Measurements from ENCODE around the gene BCL7C.

BCL7C gene

DNA sequence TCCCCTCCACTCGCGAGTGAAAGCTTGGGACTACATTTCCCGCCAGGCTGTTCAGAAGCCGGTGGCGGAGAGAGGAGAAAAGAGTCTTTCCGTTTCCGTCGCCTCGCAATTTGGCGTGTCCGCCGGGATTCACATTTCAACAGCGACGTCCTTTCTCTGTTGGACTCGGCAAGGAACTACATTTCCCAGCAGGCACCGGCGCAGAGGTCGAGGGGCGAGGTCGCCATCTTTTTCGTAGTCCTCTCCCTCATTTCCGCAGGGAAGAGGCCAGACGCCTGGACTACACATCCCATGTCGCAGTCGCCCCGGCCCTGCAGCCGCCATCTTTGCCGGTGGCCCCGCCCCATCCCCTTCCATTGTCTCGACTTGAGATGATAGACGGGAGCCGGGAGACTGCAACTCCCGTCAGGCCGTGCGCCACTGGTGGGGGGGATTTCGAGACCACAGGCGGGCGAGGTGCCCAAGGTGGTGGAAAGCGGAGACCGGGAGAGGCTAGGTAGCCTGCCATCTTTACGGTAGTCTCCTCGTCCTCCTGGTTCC is 28.6 kb upstream of the BCL7C start:
- peak; percentile 96 for DNase-seq

DNA sequence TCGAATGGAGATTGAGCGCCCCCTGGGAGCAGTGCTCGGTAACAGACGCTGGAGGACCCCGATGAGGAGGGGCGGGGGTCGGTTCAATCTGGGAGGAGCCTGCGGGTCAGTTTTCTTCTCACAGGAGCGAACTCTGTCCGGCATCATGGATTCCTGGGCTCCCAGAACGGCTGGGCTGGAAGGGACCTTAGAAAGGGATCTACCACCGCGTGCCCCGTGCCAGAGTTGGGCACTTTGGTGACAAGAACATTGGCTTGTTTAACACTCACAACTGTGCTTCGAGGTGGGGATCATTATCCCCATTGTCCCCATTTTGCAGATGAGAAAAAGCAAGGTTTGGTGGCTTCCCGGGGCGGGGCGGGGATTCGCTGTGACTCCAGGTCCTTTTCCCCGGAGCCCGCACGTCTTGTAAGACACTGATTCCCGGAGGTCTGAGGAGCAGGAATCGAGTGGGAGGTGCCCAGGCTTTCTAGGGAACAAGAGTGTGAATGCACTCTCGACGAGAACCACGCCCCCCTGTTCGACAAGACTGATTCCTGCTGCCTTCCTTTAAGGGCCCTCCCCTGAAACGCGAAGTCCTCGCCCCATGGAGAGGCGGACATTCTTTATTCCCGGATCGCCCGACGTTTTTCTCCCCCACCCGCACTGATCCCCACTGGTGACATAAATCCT is 28.0 kb upstream of the BCL7C start:
- DNase-seq = peak; percentile 80

DNA sequence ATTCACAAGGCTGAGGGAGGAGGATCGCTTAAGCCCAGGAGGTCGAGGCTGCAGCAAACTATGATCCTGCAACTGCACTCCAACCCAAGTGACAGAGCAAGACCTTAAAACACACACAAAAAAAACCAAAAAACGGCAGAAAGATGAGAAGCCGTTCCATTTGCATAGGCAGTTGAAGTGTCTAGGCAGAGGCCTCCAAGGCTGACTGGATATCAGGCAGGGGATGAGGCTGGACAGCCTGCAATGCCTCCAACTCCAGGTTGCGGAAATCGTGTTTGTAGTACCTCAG is 27.5 kb upstream of the BCL7C start:
- no peak for DNase-seq

DNA sequence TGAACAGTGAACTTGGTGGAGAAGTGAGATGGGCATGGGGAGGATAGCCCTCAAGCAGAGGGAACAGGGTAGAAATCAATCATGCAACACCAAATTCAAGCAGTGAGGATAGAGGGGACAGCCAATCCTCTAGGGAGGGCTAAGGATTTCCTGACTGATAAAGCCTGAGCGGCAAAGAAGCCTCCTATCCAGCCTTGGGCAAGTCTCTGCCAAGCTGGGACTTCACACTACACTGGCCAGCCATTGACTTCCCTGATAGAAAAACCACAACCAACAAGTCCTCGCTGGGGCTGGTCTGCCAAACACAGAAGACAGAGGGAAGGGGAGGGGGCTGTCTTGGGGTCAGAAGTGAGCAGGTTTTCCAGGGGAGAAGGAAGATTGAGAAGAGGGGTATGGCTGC is 27.0 kb upstream of the BCL7C start:
- DNase-seq = no peak

DNA sequence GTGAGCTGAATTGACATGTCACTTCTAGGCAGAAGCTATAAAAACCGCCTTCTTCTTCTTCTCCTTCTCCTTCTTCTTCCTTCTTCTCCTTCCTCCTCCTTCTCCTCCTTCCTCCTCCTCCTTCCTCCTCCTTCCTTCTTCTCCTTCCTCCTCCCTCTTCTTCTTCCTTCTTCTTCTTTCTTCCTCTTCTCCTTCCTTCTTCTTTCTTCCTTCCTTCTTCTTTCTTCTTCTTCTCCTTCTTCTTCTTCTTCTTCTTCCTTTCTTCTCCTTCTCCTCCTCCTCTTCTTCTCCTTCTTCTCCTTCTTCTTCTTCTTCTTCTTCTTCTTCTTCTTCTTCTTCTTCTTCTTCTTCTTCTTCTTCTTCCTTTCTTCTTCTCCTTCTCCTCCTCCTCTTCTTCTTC is 24.7 kb upstream of the BCL7C start:
- no peak for DNase-seq

DNA sequence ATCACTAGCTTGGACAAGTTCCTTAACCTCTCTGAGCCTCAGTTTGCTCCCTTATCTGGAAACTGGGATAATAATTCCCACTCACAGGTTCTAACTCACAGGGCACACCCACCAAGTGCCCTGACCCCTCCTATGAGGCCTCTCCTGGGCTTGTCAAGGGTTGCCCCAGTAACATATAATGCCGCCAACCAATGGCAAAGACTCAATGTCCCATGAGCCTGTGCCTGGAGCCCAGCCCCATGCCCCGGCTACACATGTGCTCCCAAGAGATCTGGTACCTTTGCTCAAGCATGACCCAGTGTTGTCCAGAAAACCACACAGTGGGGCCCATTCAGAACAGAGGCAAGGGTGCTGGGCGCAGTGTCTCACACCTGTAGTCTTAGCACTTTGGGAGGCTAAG is 21.0 kb upstream of the BCL7C start:
- DNase-seq = no peak

DNA sequence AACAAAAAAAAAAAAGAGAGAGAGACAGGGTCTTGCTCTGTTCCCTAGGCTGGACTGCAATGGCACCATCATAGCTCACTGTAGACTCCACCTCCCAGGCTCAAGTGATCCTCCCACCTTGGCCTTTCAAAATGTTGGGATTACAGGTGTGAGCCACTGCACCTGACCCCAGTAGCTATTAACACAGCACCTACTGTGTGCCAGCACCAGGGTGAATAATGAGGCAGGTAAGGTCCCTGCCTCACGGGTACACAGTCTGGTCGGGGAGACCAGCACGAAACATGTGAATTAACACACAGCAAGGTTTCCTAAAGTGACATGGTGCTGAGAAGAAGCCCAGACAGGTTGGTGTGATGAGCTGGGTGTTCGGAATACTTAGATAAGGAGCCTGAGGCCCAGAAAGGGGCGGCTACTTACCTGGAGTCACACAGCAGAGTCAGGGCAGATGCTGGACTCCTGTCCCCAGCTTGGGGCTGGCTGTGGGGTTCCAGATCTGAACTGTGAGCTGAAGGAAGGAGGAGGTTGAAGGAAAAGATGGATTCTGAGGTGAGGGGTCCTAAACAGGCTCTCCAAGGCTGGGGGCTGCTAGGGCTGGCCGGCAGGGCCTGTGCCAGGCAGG is 19.0 kb upstream of the BCL7C start:
- no peak for DNase-seq

DNA sequence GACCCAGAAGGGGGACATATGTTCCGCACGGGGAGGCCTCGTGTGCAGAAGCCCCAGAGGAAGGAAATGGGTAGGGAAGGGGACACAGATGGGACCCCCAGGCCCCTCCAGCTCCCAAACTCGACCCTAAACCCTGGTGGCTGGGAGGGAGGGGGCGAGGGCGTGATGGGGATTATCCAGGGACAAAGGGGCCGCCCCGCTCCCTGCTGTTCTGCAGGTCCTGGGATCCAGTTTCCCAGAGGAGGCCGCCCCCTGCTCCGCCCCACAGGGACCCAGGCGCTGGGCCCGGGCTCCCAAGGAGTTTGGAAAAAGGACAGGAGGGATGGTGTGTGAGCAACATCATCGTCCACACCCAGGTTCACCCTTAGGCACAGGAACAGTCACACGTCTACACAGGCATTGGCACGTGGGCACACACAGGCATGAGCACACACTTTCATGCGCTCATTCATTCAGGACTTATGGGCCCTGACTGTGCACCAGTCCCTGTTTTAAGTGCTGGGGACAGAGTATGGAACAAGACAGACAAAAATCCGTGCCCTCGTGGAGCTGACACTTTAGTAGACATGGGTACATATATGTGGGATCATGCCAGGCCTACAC is 16.7 kb upstream of the BCL7C start:
- no peak for DNase-seq

DNA sequence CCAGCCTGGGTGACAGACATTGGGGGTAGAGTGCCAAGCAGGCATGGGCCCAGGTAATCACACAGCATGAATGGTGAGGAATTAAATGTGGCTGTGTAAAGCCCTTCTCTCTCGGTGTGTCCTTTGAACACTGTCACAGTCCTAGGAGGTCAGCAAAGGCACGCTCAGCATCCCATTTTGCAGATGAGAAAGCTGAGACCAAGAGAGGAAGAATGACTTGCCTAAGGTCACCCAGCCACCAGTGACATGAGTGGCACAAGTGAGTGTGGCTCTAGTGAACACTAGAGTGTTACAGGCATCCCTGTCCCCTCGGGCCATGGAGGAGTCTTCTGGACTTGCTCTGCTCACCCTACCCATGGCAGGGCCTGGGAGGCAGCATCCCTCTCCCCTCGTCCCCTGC is 13.2 kb upstream of the BCL7C start:
- no peak for DNase-seq

DNA sequence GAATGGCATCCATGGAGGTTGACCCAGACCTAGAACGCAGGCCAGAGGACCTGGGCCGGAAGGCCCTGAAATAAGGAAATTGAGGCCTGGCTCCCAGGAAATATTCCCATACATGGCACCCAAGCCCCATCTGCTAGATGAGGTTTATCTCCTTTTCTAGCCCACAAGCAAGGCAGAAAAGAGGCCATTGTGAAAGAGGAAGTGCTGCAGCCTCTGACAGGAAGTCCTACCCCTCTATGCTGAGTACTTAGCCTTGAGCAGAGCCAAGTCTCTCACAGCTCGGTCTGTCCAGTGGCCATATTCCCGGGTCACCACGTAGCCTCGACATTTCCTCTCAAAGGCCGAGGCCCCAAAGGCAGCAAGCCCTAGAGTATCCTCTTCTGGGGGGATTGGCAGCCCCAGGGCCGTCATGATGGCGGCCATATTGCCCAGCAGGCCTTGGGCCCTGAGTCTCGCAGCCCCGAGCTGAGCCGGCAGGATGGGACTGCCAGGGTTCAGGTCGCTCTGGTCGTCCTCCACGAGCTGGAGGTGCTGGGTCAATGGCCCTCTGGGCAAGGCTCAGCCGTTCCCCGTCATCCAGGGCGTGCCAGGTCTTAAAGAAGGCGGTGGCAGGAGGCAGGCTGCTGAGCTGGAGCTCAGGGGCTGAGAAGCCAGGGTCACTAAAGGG is 10.4 kb upstream of the BCL7C start:
- DNase-seq = no peak

DNA sequence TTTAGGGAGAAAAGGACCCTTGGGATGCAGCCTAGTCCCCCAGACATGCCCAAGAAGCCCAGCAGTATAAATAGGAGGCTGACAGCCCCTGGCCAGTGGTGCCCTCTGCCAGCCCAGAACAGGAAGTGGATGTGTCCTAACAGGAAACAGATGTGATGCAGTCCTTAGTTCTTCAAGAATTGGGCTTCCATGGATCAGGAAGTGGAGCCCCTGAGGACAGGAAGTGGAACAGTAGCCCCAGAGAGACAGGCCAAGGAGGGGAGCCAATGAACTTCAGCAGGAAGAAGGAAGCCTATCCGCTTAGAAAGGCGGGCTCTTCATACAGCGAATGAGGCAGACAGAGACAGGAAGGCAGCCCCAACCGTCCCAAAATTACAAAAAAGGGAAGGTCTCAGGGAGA is 9.7 kb upstream of the BCL7C start:
- no peak for DNase-seq

DNA sequence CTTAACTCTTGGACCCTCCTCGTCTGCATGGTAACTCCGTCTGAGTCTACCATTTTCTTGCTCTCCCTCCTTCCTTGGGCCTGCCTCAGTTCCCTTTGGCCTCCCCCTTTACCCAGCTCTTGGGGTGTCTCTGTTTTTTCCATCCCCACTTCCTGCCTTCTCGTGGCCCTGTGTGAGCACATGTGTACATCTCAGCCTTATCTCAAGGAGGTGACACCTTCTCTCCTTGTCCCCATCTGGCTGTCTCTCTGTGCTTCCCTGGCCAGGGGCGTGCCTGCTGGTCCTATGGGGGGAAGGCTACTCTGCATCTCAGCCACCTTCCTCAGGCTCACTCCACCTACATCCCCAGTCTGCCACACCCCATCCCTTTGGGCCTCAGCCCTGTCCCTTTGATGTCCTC is 9.1 kb upstream of the BCL7C start:
- DNase-seq = no peak

DNA sequence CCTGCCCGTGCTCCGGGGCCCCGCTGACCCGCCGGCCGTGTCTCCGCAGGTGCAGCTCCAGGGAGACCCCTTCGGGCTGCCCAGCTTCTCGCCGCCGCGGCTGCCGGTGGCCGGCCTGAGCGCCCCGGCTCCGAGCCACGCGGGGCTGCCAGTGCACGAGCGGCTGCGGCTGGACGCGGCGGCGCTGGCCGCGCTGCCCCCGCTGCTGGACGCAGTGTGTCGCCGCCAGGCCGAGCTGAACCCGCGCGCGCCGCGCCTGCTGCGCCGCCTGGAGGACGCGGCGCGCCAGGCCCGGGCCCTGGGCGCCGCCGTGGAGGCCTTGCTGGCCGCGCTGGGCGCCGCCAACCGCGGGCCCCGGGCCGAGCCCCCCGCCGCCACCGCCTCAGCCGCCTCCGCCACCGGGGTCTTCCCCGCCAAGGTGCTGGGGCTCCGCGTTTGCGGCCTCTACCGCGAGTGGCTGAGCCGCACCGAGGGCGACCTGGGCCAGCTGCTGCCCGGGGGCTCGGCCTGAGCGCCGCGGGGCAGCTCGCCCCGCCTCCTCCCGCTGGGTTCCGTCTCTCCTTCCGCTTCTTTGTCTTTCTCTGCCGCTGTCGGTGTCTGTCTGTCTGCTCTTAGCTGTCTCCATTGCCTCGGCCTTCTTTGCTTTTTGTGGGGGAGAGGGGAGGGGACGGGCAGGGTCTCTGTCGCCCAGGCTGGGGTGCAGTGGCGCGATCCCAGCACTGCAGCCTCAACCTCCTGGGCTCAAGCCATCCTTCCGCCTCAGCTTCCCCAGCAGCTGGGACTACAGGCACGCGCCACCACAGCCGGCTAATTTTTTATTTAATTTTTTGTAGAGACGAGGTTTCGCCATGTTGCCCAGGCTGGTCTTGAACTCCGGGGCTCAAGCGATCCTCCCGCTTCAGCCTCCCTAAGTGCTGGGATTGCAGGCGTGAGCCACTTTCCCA is 8.4 kb upstream of the BCL7C start:
- DNase-seq = peak; percentile 14

DNA sequence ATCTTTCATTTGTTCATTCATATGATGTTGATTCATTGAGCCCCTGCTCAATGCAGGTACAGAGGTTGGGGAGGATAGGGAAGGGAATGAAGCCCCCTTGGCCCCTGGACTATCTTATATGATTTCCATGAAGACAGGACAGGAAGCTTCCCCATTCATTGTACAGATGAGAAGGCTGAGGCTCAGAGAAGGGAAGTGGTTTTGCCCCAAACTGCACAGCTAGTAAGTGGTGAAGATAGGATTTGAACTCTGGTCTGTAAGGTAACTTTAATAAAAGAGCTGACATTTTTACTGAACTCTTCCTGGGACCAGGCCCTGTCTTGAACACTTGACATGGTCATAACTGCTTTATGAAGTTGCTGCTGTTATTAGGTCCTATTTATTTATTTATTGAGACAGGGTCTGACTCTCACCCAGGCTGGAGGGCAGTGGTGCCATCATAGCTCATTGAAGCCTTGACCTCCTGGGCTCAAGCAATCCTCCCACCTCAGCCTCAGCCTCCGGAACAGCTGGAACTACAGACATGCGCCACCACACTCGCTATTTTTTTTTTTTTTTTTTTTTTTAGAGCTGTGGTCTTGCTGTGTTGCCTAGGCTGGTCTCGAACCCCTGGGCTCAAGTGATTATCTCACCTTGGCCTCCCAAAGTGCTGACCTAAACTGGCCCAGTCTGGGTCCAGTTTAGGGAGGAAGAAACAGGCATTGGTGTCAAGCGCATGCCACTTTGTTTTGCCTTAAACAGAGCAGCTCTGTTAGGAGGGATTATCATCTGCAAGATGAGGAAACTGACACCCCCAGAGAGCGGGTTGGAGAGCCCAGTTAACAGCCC is 7.5 kb upstream of the BCL7C start:
- no peak for DNase-seq

DNA sequence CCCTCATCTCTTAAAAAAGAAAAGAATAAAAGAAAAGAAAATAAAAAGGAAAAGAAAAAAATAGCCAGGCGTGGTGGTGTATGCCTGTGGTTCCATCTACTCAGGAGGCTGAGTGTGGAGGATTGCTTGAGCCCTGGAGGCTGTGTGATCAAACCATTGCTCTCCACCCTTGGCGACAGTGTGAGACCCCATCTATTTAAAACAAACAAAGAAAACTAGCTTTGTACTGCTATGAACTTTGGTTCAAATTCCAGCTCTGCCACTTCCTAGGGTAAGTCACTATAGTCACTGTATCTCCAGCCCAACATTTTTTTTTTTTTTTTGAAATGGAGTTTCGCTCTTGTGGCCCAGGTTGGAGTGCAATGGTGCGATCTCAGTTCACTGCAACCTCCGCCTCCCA is 6.7 kb upstream of the BCL7C start:
- DNase-seq = no peak

DNA sequence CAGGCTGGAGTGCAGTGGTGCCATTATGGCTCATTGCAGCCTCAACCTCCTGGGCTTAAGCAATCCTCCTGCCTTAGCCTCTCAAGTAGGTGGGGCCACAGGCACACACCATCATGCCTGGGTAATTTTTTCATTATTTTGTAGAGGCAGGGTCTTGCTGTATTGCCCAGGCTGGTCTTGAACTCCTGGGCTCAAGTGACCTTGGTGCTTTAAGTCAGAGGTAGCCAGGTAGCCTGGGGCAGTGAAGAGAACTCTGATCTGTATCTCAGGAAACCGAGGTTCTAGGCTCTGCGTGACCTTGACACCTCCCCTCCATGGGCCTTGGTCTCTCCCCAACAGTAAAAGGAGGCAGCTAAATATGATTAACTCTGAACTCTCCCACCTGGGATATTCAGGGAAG is 5.9 kb upstream of the BCL7C start:
- DNase-seq = no peak

DNA sequence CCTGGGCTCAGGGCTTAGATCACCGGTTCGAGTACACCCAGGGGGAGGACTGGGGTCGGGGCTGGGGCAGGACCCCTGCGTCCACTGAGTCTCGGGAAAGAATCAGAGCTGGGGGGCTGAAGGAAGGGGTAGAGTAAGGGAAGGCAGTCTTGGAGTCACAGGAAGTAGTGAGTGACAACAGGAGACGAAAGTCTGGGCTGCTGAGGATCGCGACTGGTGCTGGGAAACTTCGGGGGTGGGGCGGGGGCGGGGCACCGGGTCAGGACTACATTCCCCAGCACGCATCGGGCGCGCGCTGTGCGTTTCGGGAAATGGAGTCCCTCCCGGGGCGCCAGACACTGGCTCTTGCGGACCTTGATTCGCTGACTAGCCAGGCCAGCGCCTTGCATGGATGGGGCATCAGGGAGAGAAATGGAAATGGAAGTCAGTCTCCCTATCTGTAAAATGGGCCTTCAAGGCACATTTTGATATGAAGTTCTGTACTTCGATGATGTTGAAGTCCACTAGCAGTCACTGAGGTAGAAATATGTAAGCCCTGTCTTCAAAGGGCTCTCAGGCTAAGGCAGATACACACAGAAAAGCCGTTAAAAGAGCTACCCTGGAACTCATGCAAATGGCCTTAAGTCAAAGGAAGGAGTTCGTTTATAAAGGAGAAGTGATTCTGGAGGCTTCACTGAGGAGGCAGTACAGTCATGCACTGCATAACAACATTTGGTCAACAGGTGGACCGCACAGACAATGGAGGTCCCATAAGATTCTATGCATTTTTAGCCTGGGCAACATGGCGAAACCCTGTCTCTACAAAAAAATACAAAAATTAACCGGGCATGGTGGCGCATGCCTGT is 3.2 kb upstream of the BCL7C start:
- peak; percentile 22 for DNase-seq

DNA sequence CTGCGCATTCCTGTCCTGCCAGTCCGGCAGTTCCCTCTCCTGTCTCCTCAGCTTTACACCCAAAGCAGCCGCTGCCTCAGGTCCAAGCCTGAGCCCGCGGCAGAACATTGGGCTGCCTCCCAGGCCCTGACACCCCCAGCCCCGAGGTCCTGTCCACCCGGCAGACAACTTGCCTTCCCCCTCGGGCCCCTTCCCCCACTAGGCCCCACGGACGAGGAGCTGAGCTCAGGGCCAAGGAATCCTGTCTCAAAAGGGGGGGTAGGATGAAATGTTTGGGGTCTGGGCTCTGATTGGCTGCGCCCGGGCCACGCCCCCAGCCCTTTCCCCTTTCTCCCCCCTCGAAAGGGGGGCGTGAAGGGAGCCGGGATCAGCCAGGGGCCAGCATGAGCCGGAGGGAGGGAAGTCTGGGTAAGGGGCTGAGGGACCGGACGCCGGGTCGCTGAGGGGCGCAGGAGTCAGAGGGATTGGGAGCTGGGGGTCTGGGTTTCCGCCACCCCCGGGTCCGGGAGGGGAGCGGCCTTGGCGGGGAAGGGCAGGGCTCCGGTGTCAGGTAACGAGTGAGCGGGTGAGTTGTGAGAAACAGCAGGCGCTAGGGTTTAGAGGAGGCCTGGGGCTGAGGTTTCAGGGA is 2.5 kb upstream of the BCL7C start, which contains the start of gene CTF1:
Gene CTF1, plus strand, starts transcription at position 354 of the 628 bp plus-strand sequence. Its CDS starts 30 bp downstream, at position 384.
- DNase-seq = no peak

DNA sequence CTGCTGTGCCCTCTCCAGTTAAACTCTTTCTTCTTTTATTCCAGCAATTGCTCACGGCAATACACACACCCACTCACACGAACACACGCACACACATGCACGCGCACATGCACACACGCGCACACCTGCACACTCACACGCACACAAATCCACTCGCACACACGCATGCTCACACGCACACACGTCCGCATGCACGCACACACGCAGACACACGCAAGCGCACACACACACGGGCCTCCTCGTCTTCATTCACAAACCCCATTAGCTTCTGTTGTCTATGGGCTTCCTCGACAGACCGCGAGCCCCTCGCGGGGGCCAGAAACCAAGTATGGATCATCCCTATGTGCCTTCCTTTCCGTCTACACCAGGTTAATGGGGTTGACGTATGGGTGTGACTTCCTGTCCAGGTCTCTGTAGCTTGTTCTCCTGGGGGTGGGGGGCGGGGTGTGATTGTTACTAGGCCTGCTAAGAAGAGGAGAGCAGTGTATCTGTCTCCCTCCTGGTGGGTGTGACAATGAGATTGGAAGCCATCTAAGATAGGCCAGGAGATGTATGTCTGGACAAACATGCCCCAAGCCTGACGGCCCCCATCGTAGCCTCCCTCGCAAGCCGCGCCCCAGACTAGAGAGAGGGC is 1.9 kb upstream of the BCL7C start:
- DNase-seq = no peak

All from NCI-H2107 (cell line).